ENCODE results near the gene LTBR. TPM values are rescaled to one million over a fixed set of nuclear protein-coding genes. Genes with fewer than 3 reads are reported as not detected.

LTBR gene
- total RNA-seq, 3 donors from 2014 or later = 114 to 142 (median 135) TPM

DNA sequence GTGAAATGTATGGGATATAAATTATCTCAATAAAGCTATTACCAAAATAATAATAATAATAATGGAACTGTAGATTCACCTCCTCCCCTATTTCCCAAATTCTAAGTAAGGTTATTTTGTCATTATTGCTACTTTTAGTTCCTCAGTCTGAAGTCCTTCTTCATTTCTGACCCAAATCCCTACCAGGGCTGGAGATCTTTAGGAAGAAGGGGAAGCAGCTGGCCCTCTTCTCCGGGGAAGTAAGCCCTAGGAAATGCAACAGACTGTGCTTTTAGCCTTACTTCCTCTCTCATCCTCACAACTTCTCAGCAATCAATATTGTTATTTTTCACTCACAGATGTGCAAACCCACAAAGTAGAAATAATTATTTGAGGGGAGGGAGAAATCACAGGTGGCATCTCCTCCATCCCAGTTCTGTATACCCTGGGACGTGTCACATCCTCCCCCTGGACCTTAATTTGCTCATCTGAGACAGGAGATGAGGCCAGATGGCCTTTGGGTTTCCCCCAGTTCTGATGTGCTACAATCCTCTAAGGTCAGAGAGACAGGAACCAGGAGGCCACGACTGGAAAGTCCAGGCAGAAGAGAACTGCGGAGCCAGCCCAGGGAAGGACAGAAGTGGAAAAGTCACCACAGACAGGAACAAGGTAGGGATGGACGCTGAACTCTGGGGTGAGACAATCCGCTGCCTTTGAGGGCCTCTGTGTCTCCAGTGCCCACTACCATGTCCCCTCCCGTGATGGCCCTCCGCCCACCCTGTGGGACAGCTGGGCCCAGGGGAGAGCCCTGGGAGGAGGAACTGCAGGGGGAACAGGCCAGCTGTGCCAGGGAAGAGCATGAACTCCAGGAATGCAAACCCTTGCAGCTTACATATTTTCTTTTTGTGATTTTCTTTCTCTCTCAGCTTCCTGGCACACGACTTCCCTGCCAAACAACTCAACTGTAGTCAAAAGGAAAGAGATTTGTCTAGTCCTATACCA is 31.5 kb upstream of the LTBR start:
- H3K4me3 ChIP-seq = no peak overlapping the region
- ATAC-seq (peak; percentile 8), DNase-seq (no peak)
- no peaks in the 10 kb centered on the region for H3K36me3 ChIP-seq (ENCODE audit: low read depth)
- TF ChIP-seq, protein P1, sequence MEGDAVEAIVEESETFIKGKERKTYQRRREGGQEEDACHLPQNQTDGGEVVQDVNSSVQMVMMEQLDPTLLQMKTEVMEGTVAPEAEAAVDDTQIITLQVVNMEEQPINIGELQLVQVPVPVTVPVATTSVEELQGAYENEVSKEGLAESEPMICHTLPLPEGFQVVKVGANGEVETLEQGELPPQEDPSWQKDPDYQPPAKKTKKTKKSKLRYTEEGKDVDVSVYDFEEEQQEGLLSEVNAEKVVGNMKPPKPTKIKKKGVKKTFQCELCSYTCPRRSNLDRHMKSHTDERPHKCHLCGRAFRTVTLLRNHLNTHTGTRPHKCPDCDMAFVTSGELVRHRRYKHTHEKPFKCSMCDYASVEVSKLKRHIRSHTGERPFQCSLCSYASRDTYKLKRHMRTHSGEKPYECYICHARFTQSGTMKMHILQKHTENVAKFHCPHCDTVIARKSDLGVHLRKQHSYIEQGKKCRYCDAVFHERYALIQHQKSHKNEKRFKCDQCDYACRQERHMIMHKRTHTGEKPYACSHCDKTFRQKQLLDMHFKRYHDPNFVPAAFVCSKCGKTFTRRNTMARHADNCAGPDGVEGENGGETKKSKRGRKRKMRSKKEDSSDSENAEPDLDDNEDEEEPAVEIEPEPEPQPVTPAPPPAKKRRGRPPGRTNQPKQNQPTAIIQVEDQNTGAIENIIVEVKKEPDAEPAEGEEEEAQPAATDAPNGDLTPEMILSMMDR (IDR thresholded peaks at IDR 0.05) = no peak
- intact Hi-C loops (cut with DNase I, micrococcal nuclease) = no loop called here
- no peaks in the 10 kb centered on the region for H3K4me1 ChIP-seq (ENCODE audit: low read depth)
- no peaks in the 10 kb centered on the region for H3K9me3 ChIP-seq

GRCh38 chr12:6354495-6355393 is 29.2 kb upstream of the LTBR start:
- intact Hi-C loops (cut with DNase I, micrococcal nuclease) = no loop called here
- Histone ChIP-seq H3K4me3 (no peak overlapping the region), H3K36me3 (ENCODE audit: low read depth) (no peaks in the 10 kb centered on the region), H3K4me1 (ENCODE audit: low read depth) (no peaks in the 10 kb centered on the region), H3K9me3 (no peaks in the 10 kb centered on the region)
- TF ChIP-seq, protein P1 (IDR thresholded peaks at IDR 0.05) = no peak
- peak in 1 of 3 donors; percentile 41 for DNase-seq
- peak; percentile 28 for ATAC-seq

DNA sequence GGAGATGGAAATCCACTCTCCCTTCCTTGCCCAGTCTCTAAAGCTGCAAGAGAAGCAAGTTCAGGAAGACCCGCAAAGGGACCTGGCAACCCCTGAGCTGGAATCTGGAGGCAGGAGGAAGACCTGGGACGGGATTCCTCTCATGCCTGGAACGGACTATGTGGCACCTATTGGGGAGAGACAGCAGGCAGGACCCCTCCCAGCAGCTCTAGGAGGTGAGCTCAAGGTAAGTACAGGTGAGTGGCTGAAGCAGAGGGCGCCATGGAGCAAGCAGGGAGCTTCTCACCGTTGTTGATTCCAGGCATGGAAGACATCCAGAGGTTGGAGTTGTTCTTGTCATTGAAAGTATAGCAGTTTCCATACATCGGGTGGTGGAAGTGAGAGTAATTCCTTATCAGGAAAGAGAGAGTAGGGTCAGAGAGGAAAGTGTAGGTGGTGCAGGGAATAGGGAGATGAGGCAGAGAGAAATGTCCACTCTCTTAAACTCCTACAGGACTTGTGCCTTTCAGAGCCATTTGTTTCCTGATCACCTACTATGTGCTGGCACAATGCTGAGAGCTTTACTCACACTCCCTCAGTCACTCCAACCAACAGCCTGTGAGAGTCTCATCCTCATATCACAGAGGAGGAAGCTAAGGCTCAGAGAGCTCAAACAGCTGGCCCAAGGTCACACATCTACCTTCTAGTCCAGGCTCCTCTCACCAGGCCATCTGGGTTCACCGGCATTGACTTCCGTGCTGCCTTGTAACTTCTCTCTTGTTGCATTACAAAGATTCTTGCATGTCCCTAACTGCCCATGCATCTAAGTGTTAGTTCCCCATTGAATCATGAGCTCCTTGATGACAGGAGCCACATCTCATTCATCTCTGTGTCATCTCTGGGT is 28.2 kb upstream of the LTBR start:
- no peaks in the 10 kb centered on the region for H3K9me3 ChIP-seq
- no peak overlapping the region for H3K4me3 ChIP-seq
- peaks cover 7% of the 10 kb centered on the region for H3K4me1 ChIP-seq (ENCODE audit: low read depth)
- DNase-seq (peak in 2 of 3 donors; percentile 60 to 65), ATAC-seq (no peak)
- intact Hi-C loops (cut with DNase I, micrococcal nuclease) = no loop called here
- TF ChIP-seq, protein P1 (IDR thresholded peaks at IDR 0.05) = no peak
- no peaks in the 10 kb centered on the region for H3K36me3 ChIP-seq (ENCODE audit: low read depth)

DNA sequence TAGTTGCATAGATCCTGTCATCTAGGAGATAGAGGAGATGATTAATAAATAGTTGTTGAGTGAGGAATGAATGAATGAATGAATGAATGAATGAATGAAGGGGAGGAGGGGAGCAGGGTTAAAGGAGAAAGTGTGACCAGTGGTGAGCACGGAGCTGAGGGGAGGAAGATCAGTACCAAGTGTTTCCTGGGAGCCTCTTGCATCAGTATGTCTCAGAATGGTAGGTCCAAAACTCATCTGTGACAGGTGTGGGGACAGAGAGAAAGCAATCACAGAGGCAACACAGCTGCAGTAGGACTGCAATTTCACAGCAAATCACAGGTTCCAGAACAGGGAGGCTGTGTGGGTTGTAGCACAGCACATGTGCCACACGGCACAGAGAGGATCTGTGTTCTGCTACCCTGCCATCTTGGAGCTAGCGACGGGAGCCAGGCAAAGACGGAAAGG is 27.6 kb upstream of the LTBR start:
- intact Hi-C loops (cut with DNase I, micrococcal nuclease) = no loop called here
- no peak for ATAC-seq

More for the DNA sequence above, 27.6 kb upstream of the LTBR start:
- Histone ChIP-seq H3K4me3 (no peak overlapping the region), H3K4me1 (ENCODE audit: low read depth) (peaks cover 13% of the 10 kb centered on the region), H3K36me3 (ENCODE audit: low read depth) (no peaks in the 10 kb centered on the region), H3K9me3 (no peaks in the 10 kb centered on the region)
- DNase-seq = no peak
- TF ChIP-seq, protein P1 (IDR thresholded peaks at IDR 0.05) = no peak
